Progenitor cell of endocrine pancreas (in vitro differentiated cells): ENCODE data around the gene IL23R. TPM values are rescaled to one million over a fixed set of nuclear protein-coding genes. Genes with fewer than 3 reads are reported as not detected.

Experiments used
- DNase-seq: peaks from one replicate; pipeline ENCODE4 v3.0.0; 2021; ENCODE audit warnings: low spot score; ENCODE audit not compliant: unreplicated experiment
- H3K27ac Mint-ChIP-seq: 2 replicates; pipeline ENCODE4 v1.8.0; 2021; ENCODE audit warnings: mild to moderate bottlenecking, moderate library complexity, mixed read lengths
- H3K27me3 Mint-ChIP-seq: 2 replicates; pipeline ENCODE4 v1.8.0; 2021; ENCODE audit warnings: mixed read lengths
- H3K36me3 Mint-ChIP-seq: 2 replicates; pipeline ENCODE4 v1.8.0; 2022; ENCODE audit warnings: mixed read lengths; ENCODE audit not compliant: insufficient read depth
- H3K4me1 Mint-ChIP-seq: 2 replicates; pipeline ENCODE4 v1.8.0; 2021; ENCODE audit warnings: low read depth, mixed read lengths
- H3K4me3 Mint-ChIP-seq: 2 replicates; pipeline ENCODE4 v1.8.0; 2021; ENCODE audit warnings: low read depth, mild to moderate bottlenecking, moderate library complexity, mixed read lengths
- H3K9me3 Mint-ChIP-seq: 2 replicates; pipeline ENCODE4 v1.8.0; 2021; ENCODE audit warnings: low read depth, mixed read lengths
- total RNA-seq: library from RNA; stranded (reverse); gene quantifications from 2 replicates; pipeline ENCODE4 v1.2.1, GENCODE V29; 2021
- TF ChIP-seq, protein P1 (sequence below): fragments of 200-600 bp; sonication (generic); IDR thresholded peaks from one replicate; pipeline ENCODE4 v1.5.0; 2021; ENCODE audit warnings: antibody characterized with exemption, mild to moderate bottlenecking; ENCODE audit not compliant: unreplicated experiment

IL23R gene
- total RNA-seq, 1 donor from 2014 or later: not detected

- Mint-ChIP-seq H3K36me3 (no peaks in the 10 kb centered on the region), H3K9me3 (peaks cover 4% of the 10 kb centered on the region), H3K4me3 (no peak overlapping the region), H3K27ac (no peak overlapping the region), H3K4me1 (no peaks in the 10 kb centered on the region), H3K27me3 (no peaks in the 10 kb centered on the region)
- DNase-seq: no peak
- TF ChIP-seq, protein P1, sequence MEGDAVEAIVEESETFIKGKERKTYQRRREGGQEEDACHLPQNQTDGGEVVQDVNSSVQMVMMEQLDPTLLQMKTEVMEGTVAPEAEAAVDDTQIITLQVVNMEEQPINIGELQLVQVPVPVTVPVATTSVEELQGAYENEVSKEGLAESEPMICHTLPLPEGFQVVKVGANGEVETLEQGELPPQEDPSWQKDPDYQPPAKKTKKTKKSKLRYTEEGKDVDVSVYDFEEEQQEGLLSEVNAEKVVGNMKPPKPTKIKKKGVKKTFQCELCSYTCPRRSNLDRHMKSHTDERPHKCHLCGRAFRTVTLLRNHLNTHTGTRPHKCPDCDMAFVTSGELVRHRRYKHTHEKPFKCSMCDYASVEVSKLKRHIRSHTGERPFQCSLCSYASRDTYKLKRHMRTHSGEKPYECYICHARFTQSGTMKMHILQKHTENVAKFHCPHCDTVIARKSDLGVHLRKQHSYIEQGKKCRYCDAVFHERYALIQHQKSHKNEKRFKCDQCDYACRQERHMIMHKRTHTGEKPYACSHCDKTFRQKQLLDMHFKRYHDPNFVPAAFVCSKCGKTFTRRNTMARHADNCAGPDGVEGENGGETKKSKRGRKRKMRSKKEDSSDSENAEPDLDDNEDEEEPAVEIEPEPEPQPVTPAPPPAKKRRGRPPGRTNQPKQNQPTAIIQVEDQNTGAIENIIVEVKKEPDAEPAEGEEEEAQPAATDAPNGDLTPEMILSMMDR: no peak
Observed at GRCh38 chr1:67256291-67257172, 90.3 kb downstream of the IL23R start.

DNA sequence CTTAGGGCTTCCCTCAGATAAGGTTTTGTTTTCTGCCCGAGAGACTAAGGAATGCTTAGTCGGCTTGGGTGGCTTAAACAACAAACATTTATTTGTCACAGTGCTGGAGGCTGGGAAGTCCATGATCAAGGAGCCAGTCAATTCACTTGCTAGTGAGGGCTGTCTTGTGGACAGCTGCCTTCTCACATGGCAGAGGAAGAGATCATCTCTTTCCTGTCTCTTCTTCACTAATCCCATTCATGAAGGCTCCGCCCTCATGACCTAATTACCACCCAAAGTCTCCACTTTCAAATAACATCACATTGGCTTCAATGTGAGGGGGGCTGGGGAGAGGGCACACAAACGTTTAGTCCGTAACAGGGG, 90.9 kb downstream of the IL23R start:
- Mint-ChIP-seq H3K4me1 (no peaks in the 10 kb centered on the region), H3K9me3 (peaks cover 4% of the 10 kb centered on the region), H3K36me3 (no peaks in the 10 kb centered on the region), H3K4me3 (no peak overlapping the region), H3K27me3 (no peaks in the 10 kb centered on the region), H3K27ac (no peak overlapping the region)
- TF ChIP-seq, protein P1: no peak
- DNase-seq: no peak

GRCh38 chr1:67261680-67262079, 95.4 kb downstream of the IL23R start:
- H3K36me3 Mint-ChIP-seq: no peaks in the 10 kb centered on the region
- H3K4me3 Mint-ChIP-seq: no peak overlapping the region
- no peak overlapping the region for H3K27ac Mint-ChIP-seq
- no peak for DNase-seq
- H3K4me1 Mint-ChIP-seq: no peaks in the 10 kb centered on the region
- TF ChIP-seq, protein P1: peak; percentile 26
- H3K9me3 Mint-ChIP-seq: no peaks in the 10 kb centered on the region
- no peaks in the 10 kb centered on the region for H3K27me3 Mint-ChIP-seq

DNA sequence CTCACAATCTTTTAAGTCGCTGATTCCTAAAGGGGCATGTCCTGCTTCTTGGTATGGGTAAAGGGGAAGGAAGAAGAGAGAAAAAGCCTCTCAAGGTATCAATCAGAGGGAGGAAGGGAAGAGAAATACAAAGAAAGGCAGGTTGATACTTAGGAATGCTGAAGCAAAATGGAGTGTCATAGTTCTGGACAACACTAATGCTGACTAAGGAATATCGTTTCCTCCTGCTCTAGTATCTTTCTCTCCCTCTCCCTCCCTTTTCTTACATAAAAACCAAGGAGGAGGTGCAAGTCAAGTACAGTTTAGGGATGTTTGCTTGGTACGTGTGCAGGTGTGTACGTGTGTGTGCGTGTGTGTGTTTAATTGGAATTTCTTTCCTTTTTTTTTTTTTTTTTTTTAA, 96.5 kb downstream of the IL23R start:
- TF ChIP-seq, protein P1: no peak
- Mint-ChIP-seq H3K9me3 (no peaks in the 10 kb centered on the region), H3K36me3 (no peaks in the 10 kb centered on the region), H3K4me3 (no peak overlapping the region), H3K27ac (no peak overlapping the region), H3K27me3 (no peaks in the 10 kb centered on the region), H3K4me1 (no peaks in the 10 kb centered on the region)
- no peak for DNase-seq

- Mint-ChIP-seq H3K27me3 (no peaks in the 10 kb centered on the region), H3K9me3 (no peaks in the 10 kb centered on the region), H3K4me1 (no peaks in the 10 kb centered on the region), H3K27ac (no peak overlapping the region), H3K4me3 (no peak overlapping the region), H3K36me3 (no peaks in the 10 kb centered on the region)
- TF ChIP-seq, protein P1: no peak
- no peak for DNase-seq
Observed at GRCh38 chr1:67264152-67264551, 97.9 kb downstream of the IL23R start.
